Measurements from ENCODE around the gene RS1. TPM values are rescaled to one million over a fixed set of nuclear protein-coding genes. Genes with fewer than 3 reads are reported as not detected.

Gene RS1
- total RNA-seq, result not detected

- DNase-seq (ENCODE audit: low spot score), result no peak
- Histone ChIP-seq H3K4me3 (no peak within 1 kb of the TSS), H3K27ac (no peak within 1 kb of the TSS), H3K4me1 (ENCODE audit: control insufficient read depth in 1 of 2, low read depth in 2 of 2) (no peaks in the 10 kb centered on the region), H3K36me3 (no peaks in the 10 kb centered on the region), H3K27me3 (replicated peaks; ENCODE audit: insufficient read depth) (no peaks in the 10 kb centered on the region), H3K9me3 (no peaks in the 10 kb centered on the region)
- no peak for ATAC-seq (ENCODE audit: insufficient number of reproducible peaks, low FRiP score, low read depth)
- no peak for TF ChIP-seq CTCF (IDR thresholded peaks at IDR 0.05)
Measured at GRCh38 chrX:18672008-18672407, at the start of gene RS1. Gene RS1 (minus strand): TSS chrX:18672108. CDS start chrX:18672068, 40 bp downstream.

- Histone ChIP-seq H3K27ac (no peak overlapping the region), H3K9me3 (no peaks in the 10 kb centered on the region), H3K27me3 (replicated peaks; ENCODE audit: insufficient read depth) (no peaks in the 10 kb centered on the region), H3K4me1 (ENCODE audit: control insufficient read depth in 1 of 2, low read depth in 2 of 2) (no peaks in the 10 kb centered on the region), H3K4me3 (no peak overlapping the region), H3K36me3 (no peaks in the 10 kb centered on the region)
- DNase-seq (ENCODE audit: low spot score), result no peak
- no peak for ATAC-seq (ENCODE audit: insufficient number of reproducible peaks, low FRiP score, low read depth)
- TF ChIP-seq CTCF (IDR thresholded peaks at IDR 0.05), result no peak
Measured at GRCh38 chrX:18719852-18720251, 47.9 kb upstream of the RS1 start.

GRCh38 chrX:18714910-18715309 is 43.0 kb upstream of the RS1 start:
- Histone ChIP-seq H3K4me3 (no peak overlapping the region), H3K27ac (no peak overlapping the region), H3K36me3 (no peaks in the 10 kb centered on the region), H3K27me3 (replicated peaks; ENCODE audit: insufficient read depth) (no peaks in the 10 kb centered on the region), H3K4me1 (ENCODE audit: control insufficient read depth in 1 of 2, low read depth in 2 of 2) (no peaks in the 10 kb centered on the region), H3K9me3 (no peaks in the 10 kb centered on the region)
- DNase-seq (ENCODE audit: low spot score) (no peak), ATAC-seq (ENCODE audit: insufficient number of reproducible peaks, low FRiP score, low read depth) (no peak)
- TF ChIP-seq CTCF (IDR thresholded peaks at IDR 0.05), result no peak

GRCh38 chrX:18709833-18710232 is 37.9 kb upstream of the RS1 start:
- no peak overlapping the region for H3K4me3 ChIP-seq
- no peak for TF ChIP-seq CTCF (IDR thresholded peaks at IDR 0.05)
- H3K27ac ChIP-seq, result no peak overlapping the region
- H3K9me3 ChIP-seq, result no peaks in the 10 kb centered on the region
- ATAC-seq (ENCODE audit: insufficient number of reproducible peaks, low FRiP score, low read depth) (no peak), DNase-seq (ENCODE audit: low spot score) (no peak)
- no peaks in the 10 kb centered on the region for H3K27me3 ChIP-seq (replicated peaks; ENCODE audit: insufficient read depth)
- no peaks in the 10 kb centered on the region for H3K4me1 ChIP-seq (ENCODE audit: control insufficient read depth in 1 of 2, low read depth in 2 of 2)
- no peaks in the 10 kb centered on the region for H3K36me3 ChIP-seq

GRCh38 chrX:18707426-18708049 is 35.6 kb upstream of the RS1 start, which contains the start of gene PPEF1:
Gene PPEF1 (plus strand): TSS chrX:18707645. CDS start chrX:18707781, 136 bp downstream.
- no peak for TF ChIP-seq CTCF (IDR thresholded peaks at IDR 0.05)
- no peak for ATAC-seq (ENCODE audit: insufficient number of reproducible peaks, low FRiP score, low read depth)
- no peaks in the 10 kb centered on the region for H3K36me3 ChIP-seq
- no peak within 1 kb of the TSS for H3K27ac ChIP-seq
- H3K27me3 ChIP-seq (replicated peaks; ENCODE audit: insufficient read depth), result no peaks in the 10 kb centered on the region
- no peaks in the 10 kb centered on the region for H3K4me1 ChIP-seq (ENCODE audit: control insufficient read depth in 1 of 2, low read depth in 2 of 2)
- H3K4me3 ChIP-seq, result no peak within 1 kb of the TSS
- DNase-seq (ENCODE audit: low spot score), result no peak
- no peaks in the 10 kb centered on the region for H3K9me3 ChIP-seq
